Measurements from ENCODE around the gene RNF19B.

Gene RNF19B

DNA sequence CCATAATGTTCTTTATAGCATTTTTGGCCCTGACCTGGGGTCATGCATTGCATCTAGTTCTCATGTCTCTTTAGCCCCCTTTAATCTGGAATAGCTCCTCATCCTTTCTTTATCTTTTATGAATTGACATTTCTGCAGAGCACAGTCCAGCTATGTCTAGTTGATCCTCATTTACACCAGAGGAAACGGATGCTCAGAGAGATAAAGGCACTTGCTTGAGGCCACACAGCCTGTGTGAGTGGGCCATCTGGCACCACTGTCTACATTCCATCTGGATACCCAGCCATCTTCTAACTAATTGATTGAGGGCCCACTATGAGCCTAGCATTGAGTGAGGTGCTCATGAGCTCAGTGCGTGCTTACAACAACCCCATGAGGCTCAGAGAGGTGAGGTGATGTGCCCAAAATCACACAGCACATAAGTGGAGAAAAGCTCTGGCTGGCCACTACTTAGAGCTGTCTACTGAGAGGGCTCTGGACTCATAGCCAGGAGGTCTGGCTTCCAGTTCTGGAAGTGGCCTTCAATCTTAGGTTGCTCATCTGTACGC, 74.8 kb downstream of the RNF19B start:
- TF ChIP-seq, protein P1, sequence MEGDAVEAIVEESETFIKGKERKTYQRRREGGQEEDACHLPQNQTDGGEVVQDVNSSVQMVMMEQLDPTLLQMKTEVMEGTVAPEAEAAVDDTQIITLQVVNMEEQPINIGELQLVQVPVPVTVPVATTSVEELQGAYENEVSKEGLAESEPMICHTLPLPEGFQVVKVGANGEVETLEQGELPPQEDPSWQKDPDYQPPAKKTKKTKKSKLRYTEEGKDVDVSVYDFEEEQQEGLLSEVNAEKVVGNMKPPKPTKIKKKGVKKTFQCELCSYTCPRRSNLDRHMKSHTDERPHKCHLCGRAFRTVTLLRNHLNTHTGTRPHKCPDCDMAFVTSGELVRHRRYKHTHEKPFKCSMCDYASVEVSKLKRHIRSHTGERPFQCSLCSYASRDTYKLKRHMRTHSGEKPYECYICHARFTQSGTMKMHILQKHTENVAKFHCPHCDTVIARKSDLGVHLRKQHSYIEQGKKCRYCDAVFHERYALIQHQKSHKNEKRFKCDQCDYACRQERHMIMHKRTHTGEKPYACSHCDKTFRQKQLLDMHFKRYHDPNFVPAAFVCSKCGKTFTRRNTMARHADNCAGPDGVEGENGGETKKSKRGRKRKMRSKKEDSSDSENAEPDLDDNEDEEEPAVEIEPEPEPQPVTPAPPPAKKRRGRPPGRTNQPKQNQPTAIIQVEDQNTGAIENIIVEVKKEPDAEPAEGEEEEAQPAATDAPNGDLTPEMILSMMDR (IDR thresholded peaks at IDR 0.05; ENCODE audit: low read depth, low read length) = no peak
- H3K4me3 ChIP-seq (ENCODE audit: low read depth, low read length) = no peak overlapping the region

DNA sequence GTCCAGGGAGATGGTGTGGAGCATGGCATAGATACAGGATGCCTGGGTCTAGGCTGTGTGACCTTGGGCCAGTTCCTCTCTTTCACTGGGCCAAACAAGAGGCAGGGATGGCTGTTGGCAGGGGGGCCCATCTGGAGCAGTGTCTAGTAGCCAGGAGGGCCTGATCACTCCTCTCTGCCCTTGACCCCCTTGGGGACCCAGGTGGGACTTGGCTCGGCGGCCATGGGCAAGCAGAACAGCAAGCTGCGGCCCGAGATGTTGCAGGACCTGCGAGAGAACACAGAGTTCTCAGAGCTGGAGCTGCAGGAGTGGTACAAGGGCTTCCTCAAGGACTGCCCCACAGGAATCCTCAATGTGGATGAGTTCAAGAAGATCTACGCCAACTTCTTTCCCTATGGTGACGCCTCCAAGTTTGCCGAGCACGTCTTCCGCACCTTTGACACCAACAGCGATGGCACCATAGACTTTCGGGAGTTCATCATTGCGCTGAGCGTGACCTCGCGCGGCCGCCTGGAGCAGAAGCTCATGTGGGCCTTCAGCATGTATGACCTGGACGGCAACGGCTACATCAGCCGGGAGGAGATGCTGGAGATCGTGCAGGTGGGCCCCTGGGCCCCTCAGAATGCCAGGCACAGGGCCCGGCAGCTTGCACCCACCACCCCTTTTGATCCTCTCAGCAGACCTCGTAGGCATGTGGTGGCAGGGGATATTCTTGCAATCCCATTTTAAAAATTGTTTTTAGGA, 75.8 kb downstream of the RNF19B start:
- TF ChIP-seq, protein P1 (IDR thresholded peaks at IDR 0.05; ENCODE audit: low read depth, low read length) = no peak
- no peak overlapping the region for H3K4me3 ChIP-seq (ENCODE audit: low read depth, low read length)

DNA sequence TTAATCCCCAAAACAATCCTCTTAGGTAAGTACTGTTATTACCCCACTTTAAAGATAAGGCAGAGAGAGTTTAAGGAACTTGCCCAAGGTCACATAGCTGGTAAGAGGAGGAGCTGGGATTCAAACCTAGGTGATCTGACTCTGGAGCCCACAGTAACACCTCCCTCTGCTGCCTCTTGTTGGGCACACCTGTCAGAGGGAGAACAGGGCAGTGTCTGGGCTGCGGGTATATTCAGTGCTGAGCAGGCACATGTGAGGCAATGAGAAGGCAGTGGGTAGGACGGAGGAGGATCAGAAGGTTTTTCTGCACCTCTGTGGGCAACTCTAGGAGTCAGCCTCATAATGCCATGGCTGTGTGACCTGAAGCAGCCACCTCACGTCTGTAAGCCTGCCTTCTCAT, 76.5 kb downstream of the RNF19B start:
- H3K4me3 ChIP-seq (ENCODE audit: low read depth, low read length) = no peak overlapping the region
- TF ChIP-seq, protein P1 (IDR thresholded peaks at IDR 0.05; ENCODE audit: low read depth, low read length) = no peak

DNA sequence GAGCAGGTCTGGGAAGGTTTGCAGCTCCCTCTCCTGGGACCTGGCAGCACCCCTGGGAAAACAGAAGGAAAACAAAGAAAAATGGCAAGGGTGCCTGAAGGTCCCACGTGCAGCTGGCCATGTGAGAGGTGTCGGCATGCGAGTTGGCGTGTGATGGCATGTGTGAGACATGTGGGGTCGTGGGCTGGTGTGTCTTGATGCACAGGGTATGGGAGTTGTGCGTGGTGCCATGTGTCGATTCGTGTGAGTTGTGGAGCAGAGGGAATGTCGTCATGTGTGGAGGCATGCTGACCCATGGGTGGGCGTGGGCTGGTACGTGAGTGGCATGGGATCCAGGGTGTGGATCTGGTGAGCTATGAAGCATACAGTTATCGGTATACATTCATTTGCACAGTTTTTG, 77.0 kb downstream of the RNF19B start:
- no peak overlapping the region for H3K4me3 ChIP-seq (ENCODE audit: low read depth, low read length)
- TF ChIP-seq, protein P1 (IDR thresholded peaks at IDR 0.05; ENCODE audit: low read depth, low read length) = no peak

DNA sequence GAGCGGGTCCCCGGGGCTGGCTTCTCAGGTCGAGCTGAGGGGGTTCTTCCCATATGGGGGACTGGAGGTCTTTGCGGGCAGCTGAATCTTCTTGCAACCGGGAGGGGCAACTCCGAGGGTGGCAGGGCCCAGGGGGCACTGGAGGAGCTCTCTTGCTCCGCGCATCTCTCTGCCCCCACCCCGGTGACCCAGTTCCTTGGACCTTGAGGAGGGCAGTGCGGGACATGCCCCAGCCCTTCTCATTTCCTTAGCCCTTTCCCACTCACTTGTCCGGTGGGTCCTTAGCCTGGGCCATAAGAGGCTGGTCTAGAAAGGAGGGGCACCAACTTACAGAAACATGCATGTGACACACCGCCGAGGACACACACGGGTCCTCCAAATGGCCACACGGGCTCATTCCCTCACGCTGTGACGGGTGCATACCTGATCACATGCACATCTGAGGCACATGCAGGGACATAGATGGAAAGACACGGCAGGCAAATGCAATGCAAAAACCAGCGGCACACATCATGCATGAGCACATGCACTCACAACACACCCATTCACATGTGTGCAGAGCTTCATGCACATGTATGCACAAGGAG, 77.7 kb downstream of the RNF19B start:
- no peak overlapping the region for H3K4me3 ChIP-seq (ENCODE audit: low read depth, low read length)
- TF ChIP-seq, protein P1 (IDR thresholded peaks at IDR 0.05; ENCODE audit: low read depth, low read length) = no peak

All from WI38 (cell line).